ENCODE results near the gene ATF7IP.

- TF ChIP-seq CTCF (IDR thresholded peaks at IDR 0.05), result no peak
- no peak for TF ChIP-seq POLR2AphosphoS5 (IDR thresholded peaks at IDR 0.05; ENCODE audit: low read depth, low read length)
These were observed 755 bp upstream of the ATF7IP start for GRCh38 chr12:14364583-14365271.
